ENCODE measurements around the gene SLC50A1. TPM values are rescaled to one million over a fixed set of nuclear protein-coding genes. Genes with fewer than 3 reads are reported as not detected.

Gene SLC50A1
- total and polyA plus RNA-seq, 8 donors = 31.9 to 64.6 (median 36.0) TPM

- DNase-seq = no peak
- H3K4me3 ChIP-seq = peak overlapping the region; percentile 66 to 69
- ATAC-seq = no peak
- H3K9me3 ChIP-seq = no peaks in the 10 kb centered on the region
- peak overlapping the region; percentile 84 to 86 for H3K27ac ChIP-seq
- intact Hi-C loops (cut with DNase I) = no loop called here
- peaks cover 0 to 27% of the 10 kb centered on the region in 2 donors for H3K36me3 ChIP-seq
- TF ChIP-seq, protein P1, sequence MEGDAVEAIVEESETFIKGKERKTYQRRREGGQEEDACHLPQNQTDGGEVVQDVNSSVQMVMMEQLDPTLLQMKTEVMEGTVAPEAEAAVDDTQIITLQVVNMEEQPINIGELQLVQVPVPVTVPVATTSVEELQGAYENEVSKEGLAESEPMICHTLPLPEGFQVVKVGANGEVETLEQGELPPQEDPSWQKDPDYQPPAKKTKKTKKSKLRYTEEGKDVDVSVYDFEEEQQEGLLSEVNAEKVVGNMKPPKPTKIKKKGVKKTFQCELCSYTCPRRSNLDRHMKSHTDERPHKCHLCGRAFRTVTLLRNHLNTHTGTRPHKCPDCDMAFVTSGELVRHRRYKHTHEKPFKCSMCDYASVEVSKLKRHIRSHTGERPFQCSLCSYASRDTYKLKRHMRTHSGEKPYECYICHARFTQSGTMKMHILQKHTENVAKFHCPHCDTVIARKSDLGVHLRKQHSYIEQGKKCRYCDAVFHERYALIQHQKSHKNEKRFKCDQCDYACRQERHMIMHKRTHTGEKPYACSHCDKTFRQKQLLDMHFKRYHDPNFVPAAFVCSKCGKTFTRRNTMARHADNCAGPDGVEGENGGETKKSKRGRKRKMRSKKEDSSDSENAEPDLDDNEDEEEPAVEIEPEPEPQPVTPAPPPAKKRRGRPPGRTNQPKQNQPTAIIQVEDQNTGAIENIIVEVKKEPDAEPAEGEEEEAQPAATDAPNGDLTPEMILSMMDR (IDR thresholded peaks at IDR 0.05) = no peak
- peaks cover 0 to 57% of the 10 kb centered on the region in 2 donors for H3K27me3 ChIP-seq
- H3K4me1 ChIP-seq = peaks cover 36 to 78% of the 10 kb centered on the region in 2 donors
These were observed 6.7 kb upstream of the SLC50A1 start for GRCh38 chr1:155128755-155129473.

- Histone ChIP-seq H3K27ac (peak overlapping the region; percentile 84 to 86), H3K4me3 (peak overlapping the region; percentile 66 to 69), H3K27me3 (peaks cover 0 to 48% of the 10 kb centered on the region in 2 donors), H3K4me1 (peaks cover 35 to 77% of the 10 kb centered on the region in 2 donors), H3K36me3 (peaks cover 0 to 36% of the 10 kb centered on the region in 2 donors), H3K9me3 (no peaks in the 10 kb centered on the region)
- TF ChIP-seq, protein P1 (IDR thresholded peaks at IDR 0.05) = no peak
- ATAC-seq = no peak
- intact Hi-C loops (cut with DNase I) = no loop called here
- no peak for DNase-seq
These were observed 5.2 kb upstream of the SLC50A1 start for GRCh38 chr1:155130272-155131006.

- Histone ChIP-seq H3K27me3 (peaks cover 0 to 40% of the 10 kb centered on the region in 2 donors), H3K4me3 (peak overlapping the region; percentile 15 to 66), H3K9me3 (no peaks in the 10 kb centered on the region), H3K27ac (peak overlapping the region; percentile 46 to 51), H3K36me3 (peaks cover 0 to 36% of the 10 kb centered on the region in 2 donors), H3K4me1 (peaks cover 26 to 69% of the 10 kb centered on the region in 2 donors)
- TF ChIP-seq, protein P1 (IDR thresholded peaks at IDR 0.05) = no peak
- DNase-seq = no peak
- intact Hi-C loops (cut with DNase I) = no loop called here
- no peak for ATAC-seq
These were observed 4.4 kb upstream of the SLC50A1 start for GRCh38 chr1:155131285-155131684.

GRCh38 chr1:155131856-155132255 is 3.8 kb upstream of the SLC50A1 start:
- Histone ChIP-seq H3K27me3 (peaks cover 0 to 34% of the 10 kb centered on the region in 2 donors), H3K27ac (peak overlapping the region; percentile 46 to 51), H3K4me1 (peaks cover 27 to 67% of the 10 kb centered on the region in 2 donors), H3K36me3 (peaks cover 0 to 36% of the 10 kb centered on the region in 2 donors), H3K4me3 (peak overlapping the region; percentile 15 to 66), H3K9me3 (no peaks in the 10 kb centered on the region)
- intact Hi-C loops (cut with DNase I) = no loop called here
- TF ChIP-seq, protein P1 (IDR thresholded peaks at IDR 0.05) = no peak
- no peak for DNase-seq
- ATAC-seq = no peak

GRCh38 chr1:155133799-155134281 is 1.8 kb upstream of the SLC50A1 start:
- ATAC-seq (no peak), DNase-seq (no peak)
- TF ChIP-seq, protein P1 (IDR thresholded peaks at IDR 0.05) = no peak
- no peaks in the 10 kb centered on the region for H3K9me3 ChIP-seq
- H3K27me3 ChIP-seq = peaks cover 0 to 14% of the 10 kb centered on the region in 2 donors
- H3K4me3 ChIP-seq = peak overlapping the region in 1 of 2 donors; percentile 69
- peaks cover 0 to 36% of the 10 kb centered on the region in 2 donors for H3K36me3 ChIP-seq
- intact Hi-C loops (cut with DNase I) = no loop called here
- peak overlapping the region; percentile 48 to 98 for H3K27ac ChIP-seq
- peaks cover 20 to 67% of the 10 kb centered on the region in 2 donors for H3K4me1 ChIP-seq

Measured in left lung (tissue), 10 donors.